Subcutaneous adipose tissue (tissue), 4 donors: ENCODE measurements around the gene COX7A2. TPM values are rescaled to one million over a fixed set of nuclear protein-coding genes. Genes with fewer than 3 reads are reported as not detected.

Experiments
- CTCF ChIP-seq: fragments of 450-650 bp; IDR thresholded peaks from one replicate; pipeline ENCODE4 v1.5.1; 2016; ENCODE audit warnings: low read depth, mild to moderate bottlenecking, control low read depth, antibody characterized with exemption, moderate library complexity
- total RNA-seq, 4 donors: library from RNA; depleted of rRNA; stranded (reverse); fragments of >200 nt; gene quantifications; one replicate each; pipeline ENCODE4 v1.1.0, GENCODE V29; 2016

COX7A2 gene
- total RNA-seq, 4 donors from 2014 or later, result 185 to 343 (median 263) TPM

GRCh38 chr6:75279418-75279817 lies 35.8 kb upstream of the COX7A2 start:
- no peak for TF ChIP-seq CTCF

GRCh38 chr6:75278474-75279077 lies 35.0 kb upstream of the COX7A2 start:
- TF ChIP-seq CTCF, result no peak

- no peak for TF ChIP-seq CTCF
Measured at GRCh38 chr6:75275067-75275466, 31.5 kb upstream of the COX7A2 start.

GRCh38 chr6:75273009-75273408 lies 29.4 kb upstream of the COX7A2 start:
- no peak for TF ChIP-seq CTCF

- TF ChIP-seq CTCF, result no peak
Measured at GRCh38 chr6:75272145-75272840, 28.7 kb upstream of the COX7A2 start.

- TF ChIP-seq CTCF, result no peak
Measured at GRCh38 chr6:75268988-75269354, 25.4 kb upstream of the COX7A2 start.

GRCh38 chr6:75268121-75268987 lies 24.8 kb upstream of the COX7A2 start:
- TF ChIP-seq CTCF, result no peak
